SK-N-DZ (cell line): Measurements from ENCODE around the gene DNASE1.
"Not testable (repeated sequence)": the region's sequence is repeated elsewhere in the genome, so short reads cannot be mapped to it uniquely, and the experiment has no call there.

Source experiments
- DNase-seq: peaks from one replicate; pipeline ENCODE4 v3.0.0-alpha.2; 2015; ENCODE audit warnings: low spot score

The DNASE1 gene

GRCh38 chr16:3640632-3641501 lies 13.6 kb upstream of the DNASE1 start:
- DNase-seq = no peak

GRCh38 chr16:3641801-3642396 lies 12.6 kb upstream of the DNASE1 start:
- no peak for DNase-seq

- DNase-seq = peak; percentile 62
These were observed 11.9 kb upstream of the DNASE1 start for GRCh38 chr16:3642397-3643094.

- DNase-seq = no peak
These were observed 11.3 kb upstream of the DNASE1 start for GRCh38 chr16:3643095-3643730.

GRCh38 chr16:3645108-3645503 lies 9.4 kb upstream of the DNASE1 start:
- no peak for DNase-seq

GRCh38 chr16:3645504-3646347 lies 8.8 kb upstream of the DNASE1 start:
- no peak for DNase-seq

GRCh38 chr16:3646348-3646920 lies 8.1 kb upstream of the DNASE1 start:
- no peak for DNase-seq

- no peak for DNase-seq
These were observed 3.7 kb upstream of the DNASE1 start for GRCh38 chr16:3650631-3651265.

- DNase-seq = no peak
These were observed 2.8 kb upstream of the DNASE1 start for GRCh38 chr16:3651461-3652372.

GRCh38 chr16:3652373-3653195 lies 1.9 kb upstream of the DNASE1 start:
- no peak for DNase-seq

GRCh38 chr16:3655030-3655395 lies 522 bp downstream of the DNASE1 start:
- no peak for DNase-seq

- no peak for DNase-seq
These were observed 1.1 kb downstream of the DNASE1 start for GRCh38 chr16:3655396-3656159.

- not testable (repeated sequence) for DNase-seq
These were observed 1.6 kb downstream of the DNASE1 start for GRCh38 chr16:3656160-3656490.

- DNase-seq = no peak
These were observed 2.3 kb downstream of the DNASE1 start for GRCh38 chr16:3656491-3657468.

- no peak for DNase-seq
These were observed 4.8 kb downstream of the DNASE1 start for GRCh38 chr16:3659251-3659650.

GRCh38 chr16:3661311-3661710 lies 6.8 kb downstream of the DNASE1 start:
- no peak for DNase-seq
